SK-N-SH treated with all-trans-retinoic acid at 6 μM for 48 hours (cell line): Measurements from ENCODE around the gene ZMYND19.
"Not testable (repeated sequence)": the region's sequence is repeated elsewhere in the genome, so short reads cannot be mapped to it uniquely, and the experiment has no call there.

Experiments
- ATAC-seq: fragments of 200-7000 bp; cut with Tn5 transposase; 3 replicates; pipeline ENCODE4 v1.9.1; 2020; ENCODE audit warnings: mild to moderate bottlenecking, moderate library complexity
- ARNTL ChIP-seq: fragments of 450-650 bp; formaldehyde crosslinking; IDR thresholded peaks from 2 replicates; pipeline ENCODE4 v1.5.0; 2020; ENCODE audit warnings: low read depth, mild to moderate bottlenecking, moderate library complexity, borderline replicate concordance
- BACH2 ChIP-seq: fragments of 250-450 bp; sonication (Bioruptor Pico); IDR thresholded peaks from 2 replicates; pipeline ENCODE4 v1.9.0; 2021; ENCODE audit warnings: mild to moderate bottlenecking, borderline replicate concordance
- CSDC2 ChIP-seq: fragments of 250-450 bp; sonication (Bioruptor Pico); IDR thresholded peaks from 2 replicates; pipeline ENCODE4 v1.5.0; 2020; ENCODE audit warnings: mild to moderate bottlenecking, moderate library complexity
- ESRRG ChIP-seq: fragments of 250-450 bp; sonication (Bioruptor Pico); IDR thresholded peaks from 2 replicates; pipeline ENCODE4 v1.6.1; 2021; ENCODE audit warnings: mild to moderate bottlenecking
- GLIS3 ChIP-seq: fragments of 250-450 bp; sonication (Bioruptor Pico); IDR thresholded peaks from 2 replicates; pipeline ENCODE4 v1.5.0; 2020; ENCODE audit warnings: mild to moderate bottlenecking, moderate library complexity
- ISL1 ChIP-seq: fragments of 250-450 bp; sonication (Bioruptor Pico); IDR thresholded peaks from 2 replicates; pipeline ENCODE4 v2.1.2; 2022; ENCODE audit warnings: mild to moderate bottlenecking, moderate library complexity
- POU6F1 ChIP-seq: fragments of 250-450 bp; sonication (Bioruptor Pico); IDR thresholded peaks from 2 replicates; pipeline ENCODE4 v1.8.0; 2021; ENCODE audit warnings: low read depth, mild to moderate bottlenecking, moderate library complexity, borderline replicate concordance
- PPARA ChIP-seq: fragments of 250-450 bp; sonication (Bioruptor Pico); IDR thresholded peaks from 2 replicates; pipeline ENCODE4 v1.5.0; 2020; ENCODE audit warnings: mild to moderate bottlenecking, borderline replicate concordance
- RARB ChIP-seq: fragments of 250-450 bp; sonication (Bioruptor Pico); IDR thresholded peaks from 2 replicates; pipeline ENCODE4 v1.8.0; 2021; ENCODE audit warnings: mild to moderate bottlenecking, moderate library complexity
- SNAI2 ChIP-seq: fragments of 250-450 bp; sonication (Bioruptor Pico); IDR thresholded peaks from 2 replicates; pipeline ENCODE4 v1.5.0; 2020; ENCODE audit warnings: mild to moderate bottlenecking, moderate library complexity
- TCF4 ChIP-seq: fragments of 250-450 bp; sonication (Bioruptor Pico); IDR thresholded peaks from 2 replicates; pipeline ENCODE4 v1.8.0; 2021; ENCODE audit warnings: mild to moderate bottlenecking, moderate library complexity, borderline replicate concordance
- TOX ChIP-seq: fragments of 250-450 bp; sonication (Bioruptor Pico); IDR thresholded peaks from 2 replicates; pipeline ENCODE4 v1.8.0; 2021; ENCODE audit warnings: mild to moderate bottlenecking, moderate library complexity, borderline replicate concordance
- ZC3H10 ChIP-seq: fragments of 250-450 bp; sonication (Bioruptor Pico); IDR thresholded peaks from 2 replicates; pipeline ENCODE4 v1.5.1; 2021; ENCODE audit warnings: mild to moderate bottlenecking, moderate library complexity
- ZFP3 ChIP-seq: fragments of 250-450 bp; sonication (Bioruptor Pico); IDR thresholded peaks from 2 replicates; pipeline ENCODE4 v1.5.0; 2020; ENCODE audit warnings: mild to moderate bottlenecking, moderate library complexity
- ZFP30 ChIP-seq: fragments of 450-650 bp; formaldehyde crosslinking; IDR thresholded peaks from 2 replicates; pipeline ENCODE4 v1.5.0; 2022; ENCODE audit warnings: mild to moderate bottlenecking, moderate library complexity
- ZNF565 ChIP-seq: fragments of 450-650 bp; formaldehyde crosslinking; conservative IDR thresholded peaks from 2 replicates; pipeline ENCODE4 v1.5.0; 2020; ENCODE audit warnings: low read depth, mild to moderate bottlenecking, moderate library complexity
- ZNF8 ChIP-seq: fragments of 450-650 bp; formaldehyde crosslinking; IDR thresholded peaks from 2 replicates; pipeline ENCODE4 v1.5.0; 2020; ENCODE audit warnings: mild to moderate bottlenecking, moderate library complexity
- TF ChIP-seq, protein P1 (sequence below): fragments of 250-450 bp; sonication (Bioruptor Pico); IDR thresholded peaks from 2 replicates; pipeline ENCODE4 v1.5.1; 2020; ENCODE audit warnings: low read depth, mild to moderate bottlenecking, moderate library complexity
- TF ChIP-seq, protein P2 (sequence below): fragments of 250-450 bp; sonication (Bioruptor Pico); IDR thresholded peaks from 2 replicates; pipeline ENCODE4 v1.5.0; 2020; ENCODE audit warnings: mild to moderate bottlenecking, moderate library complexity

The ZMYND19 gene

GRCh38 chr9:137542486-137542885 lies 47.8 kb downstream of the ZMYND19 start (continued):
- TF ChIP-seq PPARA (CRISPR knock-in tag) (no peak), RARB (CRISPR knock-in tag) (no peak), ARNTL (CRISPR knock-in tag) (no peak), SNAI2 (no peak), ZNF8 (no peak), CSDC2 (no peak), ZFP30 (CRISPR knock-in tag) (no peak), ZNF565 (CRISPR knock-in tag) (no peak), TOX (CRISPR knock-in tag) (no peak), POU6F1 (CRISPR knock-in tag) (no peak), ESRRG (CRISPR knock-in tag) (no peak)
- TF ChIP-seq, all 23 proteins: peak for 0

- no peak for ATAC-seq
- TF ChIP-seq ZC3H10 (CRISPR knock-in tag), result no peak
- no peak for TF ChIP-seq ZFP30 (CRISPR knock-in tag)
- TF ChIP-seq, protein P1, sequence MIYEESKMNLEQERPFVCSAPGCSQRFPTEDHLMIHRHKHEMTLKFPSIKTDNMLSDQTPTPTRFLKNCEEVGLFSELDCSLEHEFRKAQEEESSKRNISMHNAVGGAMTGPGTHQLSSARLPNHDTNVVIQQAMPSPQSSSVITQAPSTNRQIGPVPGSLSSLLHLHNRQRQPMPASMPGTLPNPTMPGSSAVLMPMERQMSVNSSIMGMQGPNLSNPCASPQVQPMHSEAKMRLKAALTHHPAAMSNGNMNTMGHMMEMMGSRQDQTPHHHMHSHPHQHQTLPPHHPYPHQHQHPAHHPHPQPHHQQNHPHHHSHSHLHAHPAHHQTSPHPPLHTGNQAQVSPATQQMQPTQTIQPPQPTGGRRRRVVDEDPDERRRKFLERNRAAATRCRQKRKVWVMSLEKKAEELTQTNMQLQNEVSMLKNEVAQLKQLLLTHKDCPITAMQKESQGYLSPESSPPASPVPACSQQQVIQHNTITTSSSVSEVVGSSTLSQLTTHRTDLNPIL (CRISPR knock-in tag), result no peak
- TF ChIP-seq ISL1 (CRISPR knock-in tag), result no peak
- TF ChIP-seq POU6F1 (CRISPR knock-in tag), result no peak
- no peak for TF ChIP-seq ZFP3 (CRISPR knock-in tag)
- no peak for TF ChIP-seq SNAI2
- no peak for TF ChIP-seq ESRRG (CRISPR knock-in tag)
These were observed 49.8 kb downstream of the ZMYND19 start for GRCh38 chr9:137540536-137540935.

GRCh38 chr9:137538058-137538457 lies 52.3 kb downstream of the ZMYND19 start:
- TF ChIP-seq ISL1 (CRISPR knock-in tag) (no peak), GLIS3 (CRISPR knock-in tag) (no peak), ESRRG (CRISPR knock-in tag) (no peak), POU6F1 (CRISPR knock-in tag) (no peak), SNAI2 (no peak), RARB (CRISPR knock-in tag) (no peak), TCF4 (CRISPR knock-in tag) (no peak), BACH2 (CRISPR knock-in tag) (no peak), ZFP30 (CRISPR knock-in tag) (no peak), ZFP3 (CRISPR knock-in tag) (no peak), ZNF565 (CRISPR knock-in tag) (no peak), CSDC2 (no peak)
- TF ChIP-seq, protein P2, sequence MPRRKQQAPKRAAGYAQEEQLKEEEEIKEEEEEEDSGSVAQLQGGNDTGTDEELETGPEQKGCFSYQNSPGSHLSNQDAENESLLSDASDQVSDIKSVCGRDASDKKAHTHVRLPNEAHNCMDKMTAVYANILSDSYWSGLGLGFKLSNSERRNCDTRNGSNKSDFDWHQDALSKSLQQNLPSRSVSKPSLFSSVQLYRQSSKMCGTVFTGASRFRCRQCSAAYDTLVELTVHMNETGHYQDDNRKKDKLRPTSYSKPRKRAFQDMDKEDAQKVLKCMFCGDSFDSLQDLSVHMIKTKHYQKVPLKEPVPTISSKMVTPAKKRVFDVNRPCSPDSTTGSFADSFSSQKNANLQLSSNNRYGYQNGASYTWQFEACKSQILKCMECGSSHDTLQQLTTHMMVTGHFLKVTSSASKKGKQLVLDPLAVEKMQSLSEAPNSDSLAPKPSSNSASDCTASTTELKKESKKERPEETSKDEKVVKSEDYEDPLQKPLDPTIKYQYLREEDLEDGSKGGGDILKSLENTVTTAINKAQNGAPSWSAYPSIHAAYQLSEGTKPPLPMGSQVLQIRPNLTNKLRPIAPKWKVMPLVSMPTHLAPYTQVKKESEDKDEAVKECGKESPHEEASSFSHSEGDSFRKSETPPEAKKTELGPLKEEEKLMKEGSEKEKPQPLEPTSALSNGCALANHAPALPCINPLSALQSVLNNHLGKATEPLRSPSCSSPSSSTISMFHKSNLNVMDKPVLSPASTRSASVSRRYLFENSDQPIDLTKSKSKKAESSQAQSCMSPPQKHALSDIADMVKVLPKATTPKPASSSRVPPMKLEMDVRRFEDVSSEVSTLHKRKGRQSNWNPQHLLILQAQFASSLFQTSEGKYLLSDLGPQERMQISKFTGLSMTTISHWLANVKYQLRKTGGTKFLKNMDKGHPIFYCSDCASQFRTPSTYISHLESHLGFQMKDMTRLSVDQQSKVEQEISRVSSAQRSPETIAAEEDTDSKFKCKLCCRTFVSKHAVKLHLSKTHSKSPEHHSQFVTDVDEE (CRISPR knock-in tag), result no peak
- no peak for ATAC-seq

DNA sequence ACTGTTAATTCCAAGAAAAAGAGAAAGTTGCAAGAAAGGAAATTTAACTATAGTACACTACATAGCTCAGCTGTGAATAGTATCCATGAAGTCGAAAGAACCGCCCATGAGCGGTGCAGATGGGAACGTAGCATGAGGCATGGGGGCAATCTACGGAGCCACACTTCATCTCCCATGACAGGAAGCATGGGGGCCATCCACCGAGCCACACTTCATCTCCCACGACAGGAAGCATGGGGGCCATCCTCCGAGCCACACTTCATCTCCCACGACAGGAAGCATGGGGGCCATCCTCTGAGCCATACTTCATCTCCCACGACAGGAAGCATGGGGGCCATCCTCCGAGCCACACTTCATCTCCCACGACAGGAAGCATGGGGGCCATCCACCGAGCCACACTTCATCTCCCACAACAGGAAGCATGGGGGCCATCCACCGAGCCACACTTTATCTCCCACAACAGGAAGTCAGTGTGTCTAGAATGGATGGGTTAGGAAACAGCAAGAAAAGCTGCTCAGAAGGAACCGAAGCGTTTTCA lies 53.6 kb downstream of the ZMYND19 start:
- ATAC-seq, result not testable (repeated sequence)
